HEK293 (cell line): ENCODE results near the gene TLX3.
A peak's percentile ranks its signal among the peaks of the same experiment; 100 is the strongest.

Experiments
- CTCF ChIA-PET: fragments of 350-600 bp; formaldehyde crosslinking; extraction: SDS; loops from one replicate; lab custom pipeline; 2021; ENCODE audit warnings: antibody characterized with exemption; lab: Yijun Ruan, JAX
- POLR2A ChIA-PET: fragments of 300-600 bp; formaldehyde crosslinking; extraction: SDS; loops from one replicate; lab custom pipeline; 2020; ENCODE audit warnings: antibody characterized with exemption, inconsistent platforms; lab: Yijun Ruan, JAX
- H3K27ac ChIP-seq: fragments of 200-500 bp; sonication (Bioruptor generic); 2 replicates; pipeline ENCODE4 v1.5.1; 2014; ENCODE audit warnings: low read depth, low read length, control low read depth, inconsistent platforms; ENCODE audit errors: extremely low read depth
- H3K36me3 ChIP-seq, 2 experiments: fragments of 200-500 bp in 1 of 2; sonication (Bioruptor generic) in 1 of 2; 1 replicate in 1 of 2; 2 replicates in 1 of 2; pipeline ENCODE4 v1.5.1; 2014 to 2017; ENCODE audit warnings: inconsistent platforms in 2 of 2, low read length in 2 of 2; ENCODE audit not compliant: control insufficient read depth in 2 of 2, insufficient read depth in 1 of 2
- H3K4me1 ChIP-seq: fragments of 200-500 bp; sonication (Bioruptor generic); 2 replicates; pipeline ENCODE4 v1.5.1; 2014; ENCODE audit warnings: mild to moderate bottlenecking, low read length, inconsistent platforms; ENCODE audit not compliant: control insufficient read depth, insufficient read depth
- H3K4me3 ChIP-seq: 2 replicates; pipeline ENCODE4 v1.5.1; 2011; ENCODE audit warnings: low read depth, mild to moderate bottlenecking, control low read depth, low read length, moderate library complexity
- H3K9me3 ChIP-seq: fragments of 200-500 bp; sonication (Bioruptor generic); 2 replicates; pipeline ENCODE4 v1.5.1; 2014; ENCODE audit warnings: low read depth, low read length, inconsistent platforms; ENCODE audit not compliant: control insufficient read depth, insufficient read depth
- GLI2 ChIP-seq: fragments of 450-650 bp; formaldehyde crosslinking; IDR thresholded peaks from 2 replicates; pipeline ENCODE4; 2017; ENCODE audit warnings: missing biosample characterization, missing genetic modification characterization, low read depth, borderline replicate concordance
- GLI4 ChIP-seq: fragments of 450-650 bp; formaldehyde crosslinking; IDR thresholded peaks from 2 replicates; pipeline ENCODE4 v1.5.1; 2016; ENCODE audit warnings: missing biosample characterization, missing genetic modification characterization
- SP2 ChIP-seq: fragments of 450-650 bp; formaldehyde crosslinking; IDR thresholded peaks from 2 replicates; pipeline ENCODE4 v1.5.1; 2016; ENCODE audit warnings: missing biosample characterization, missing genetic modification characterization
- TCF7L2 ChIP-seq: IDR thresholded peaks from 2 replicates; pipeline ENCODE4 v1.6.1; 2011; ENCODE audit warnings: low read depth, mild to moderate bottlenecking, inconsistent platforms, low read length, moderate library complexity, borderline replicate concordance
- ZFP37 ChIP-seq: fragments of 450-650 bp; formaldehyde crosslinking; IDR thresholded peaks from 2 replicates; pipeline ENCODE4 v1.5.1; 2016; ENCODE audit warnings: missing biosample characterization, missing genetic modification characterization
- ZNF121 ChIP-seq: fragments of 450-650 bp; formaldehyde crosslinking; IDR thresholded peaks from 2 replicates; pipeline ENCODE4 v1.5.1; 2016; ENCODE audit warnings: missing biosample characterization, missing genetic modification characterization
- ZNF2 ChIP-seq: fragments of 450-650 bp; formaldehyde crosslinking; IDR thresholded peaks from 2 replicates; pipeline ENCODE4 v1.5.1; 2016; ENCODE audit warnings: missing biosample characterization, missing genetic modification characterization
- ZNF404 ChIP-seq: fragments of 450-650 bp; formaldehyde crosslinking; IDR thresholded peaks from 2 replicates; pipeline ENCODE4 v1.5.1; 2017; ENCODE audit warnings: missing biosample characterization, missing genetic modification characterization
- ZNF423 ChIP-seq: fragments of 450-650 bp; formaldehyde crosslinking; IDR thresholded peaks from 2 replicates; pipeline ENCODE4 v1.5.1; 2016; ENCODE audit warnings: missing biosample characterization, missing genetic modification characterization
- ZNF433 ChIP-seq: fragments of 450-650 bp; formaldehyde crosslinking; IDR thresholded peaks from 2 replicates; pipeline ENCODE4 v1.5.1; 2016; ENCODE audit warnings: missing biosample characterization, missing genetic modification characterization, low read depth
- ZNF561 ChIP-seq: fragments of 450-650 bp; IDR thresholded peaks from 2 replicates; pipeline ENCODE4 v1.5.1; 2018; ENCODE audit warnings: missing biosample characterization, missing genetic modification characterization, borderline replicate concordance
- ZNF76 ChIP-seq: fragments of 450-650 bp; formaldehyde crosslinking; IDR thresholded peaks from 2 replicates; pipeline ENCODE4; 2016; ENCODE audit warnings: low read depth, missing biosample characterization, missing genetic modification characterization, borderline replicate concordance
- ZNF768 ChIP-seq: fragments of 450-650 bp; formaldehyde crosslinking; IDR thresholded peaks from 2 replicates; pipeline ENCODE4 v1.5.1; 2018; ENCODE audit warnings: missing biosample characterization, mild to moderate bottlenecking, missing genetic modification characterization
- ZNF776 ChIP-seq: fragments of 450-650 bp; formaldehyde crosslinking; IDR thresholded peaks from 2 replicates; pipeline ENCODE4 v1.5.0; 2017; ENCODE audit warnings: missing biosample characterization, missing genetic modification characterization, borderline replicate concordance
- TF ChIP-seq, protein P1 (sequence below): fragments of 450-650 bp; formaldehyde crosslinking; IDR thresholded peaks from 2 replicates; pipeline ENCODE4 v1.5.1; 2016; ENCODE audit warnings: missing biosample characterization, missing genetic modification characterization
- TF ChIP-seq, protein P2 (sequence below): fragments of 450-650 bp; formaldehyde crosslinking; IDR thresholded peaks from 2 replicates; pipeline ENCODE4 v1.5.1; 2017; ENCODE audit warnings: missing biosample characterization, missing genetic modification characterization
- TF ChIP-seq, protein P3 (sequence below): fragments of 450-650 bp; formaldehyde crosslinking; IDR thresholded peaks from 2 replicates; pipeline ENCODE4 v1.5.1; 2017; ENCODE audit warnings: missing biosample characterization, mild to moderate bottlenecking, missing genetic modification characterization, moderate library complexity
- TF ChIP-seq, protein P4 (sequence below): fragments of 450-650 bp; formaldehyde crosslinking; IDR thresholded peaks from 2 replicates; pipeline ENCODE4 v1.5.1; 2016; ENCODE audit warnings: missing biosample characterization, missing genetic modification characterization

The TLX3 gene

DNA sequence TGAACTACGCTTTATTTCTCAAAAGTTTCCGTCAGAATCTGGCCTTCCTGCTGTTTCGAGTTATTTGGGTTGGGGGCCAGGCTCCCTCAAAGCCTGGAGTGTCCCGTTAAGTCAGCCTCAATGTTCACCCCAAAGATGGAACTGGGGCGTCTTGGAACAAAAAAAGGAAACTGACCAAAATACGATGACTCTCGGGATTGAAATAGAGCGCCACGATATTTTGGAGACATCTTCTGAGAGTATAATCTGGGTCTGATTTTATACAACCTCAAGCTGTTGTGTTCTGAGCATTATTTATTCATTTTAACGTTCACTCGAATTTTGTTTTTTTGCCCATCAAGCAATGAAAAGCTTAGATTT, 28.1 kb downstream of the TLX3 start (continued):
- TF ChIP-seq, protein P1, sequence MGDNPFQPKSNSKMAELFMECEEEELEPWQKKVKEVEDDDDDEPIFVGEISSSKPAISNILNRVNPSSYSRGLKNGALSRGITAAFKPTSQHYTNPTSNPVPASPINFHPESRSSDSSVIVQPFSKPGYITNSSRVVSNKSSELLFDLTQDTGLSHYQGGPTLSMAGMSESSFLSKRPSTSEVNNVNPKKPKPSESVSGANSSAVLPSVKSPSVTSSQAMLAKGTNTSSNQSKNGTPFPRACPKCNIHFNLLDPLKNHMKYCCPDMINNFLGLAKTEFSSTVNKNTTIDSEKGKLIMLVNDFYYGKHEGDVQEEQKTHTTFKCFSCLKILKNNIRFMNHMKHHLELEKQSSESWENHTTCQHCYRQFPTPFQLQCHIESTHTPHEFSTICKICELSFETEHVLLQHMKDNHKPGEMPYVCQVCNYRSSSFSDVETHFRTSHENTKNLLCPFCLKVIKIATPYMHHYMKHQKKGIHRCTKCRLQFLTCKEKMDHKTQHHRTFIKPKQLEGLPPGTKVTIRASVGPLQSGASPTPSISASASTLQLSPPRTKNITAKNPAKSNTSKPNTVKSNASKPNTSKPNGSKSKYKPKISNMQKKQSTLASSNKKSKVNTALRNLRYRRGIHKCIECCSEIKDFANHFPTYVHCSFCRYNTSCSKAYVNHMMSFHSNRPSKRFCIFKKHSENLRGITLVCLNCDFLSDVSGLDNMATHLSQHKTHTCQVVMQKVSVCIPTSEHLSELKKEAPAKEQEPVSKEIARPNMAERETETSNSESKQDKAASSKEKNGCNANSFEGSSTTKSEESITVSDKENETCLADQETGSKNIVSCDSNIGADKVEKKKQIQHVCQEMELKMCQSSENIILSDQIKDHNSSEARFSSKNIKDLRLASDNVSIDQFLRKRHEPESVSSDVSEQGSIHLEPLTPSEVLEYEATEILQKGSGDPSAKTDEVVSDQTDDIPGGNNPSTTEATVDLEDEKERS: no peak
- TF ChIP-seq GLI4 (tag by site-specific recombination) (no peak), ZFP37 (tag by site-specific recombination) (no peak), ZNF776 (tag by site-specific recombination) (no peak), SP2 (no peak), ZNF76 (tag by site-specific recombination) (no peak)

DNA sequence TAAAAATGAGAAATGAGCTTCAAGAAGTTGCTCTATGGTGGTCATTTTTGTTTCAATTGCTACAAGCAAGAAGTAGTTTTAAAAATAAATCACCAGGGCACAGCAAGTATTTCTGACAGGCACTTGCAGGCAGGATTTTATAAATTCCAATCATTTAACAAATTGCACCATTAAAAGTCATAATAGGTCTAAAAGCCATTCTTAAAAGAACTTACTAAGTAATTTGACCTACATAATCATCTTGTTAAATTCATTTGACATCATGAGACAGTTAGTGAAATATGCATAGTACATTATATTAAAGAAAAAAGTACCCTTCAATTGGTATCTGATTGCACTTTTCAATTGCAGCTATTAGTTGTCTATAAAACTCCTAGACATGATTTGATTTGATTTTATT, 31.0 kb downstream of the TLX3 start:
- Histone ChIP-seq H3K4me3 (no peak overlapping the region), H3K4me1 (no peaks in the 10 kb centered on the region), H3K27ac (no peak overlapping the region), H3K36me3 (no peaks in the 10 kb centered on the region), H3K9me3 (no peaks in the 10 kb centered on the region)
- ChIA-PET CTCF (interaction anchor here (0.6 to 6.5 kb wide), 10 partner anchors 12 to 702 kb away, joined by 3 to 101 read pairs (median 4); no protein-coding TSS in a partner anchor), POLR2A (no interaction called here)
- TF ChIP-seq, protein P2, sequence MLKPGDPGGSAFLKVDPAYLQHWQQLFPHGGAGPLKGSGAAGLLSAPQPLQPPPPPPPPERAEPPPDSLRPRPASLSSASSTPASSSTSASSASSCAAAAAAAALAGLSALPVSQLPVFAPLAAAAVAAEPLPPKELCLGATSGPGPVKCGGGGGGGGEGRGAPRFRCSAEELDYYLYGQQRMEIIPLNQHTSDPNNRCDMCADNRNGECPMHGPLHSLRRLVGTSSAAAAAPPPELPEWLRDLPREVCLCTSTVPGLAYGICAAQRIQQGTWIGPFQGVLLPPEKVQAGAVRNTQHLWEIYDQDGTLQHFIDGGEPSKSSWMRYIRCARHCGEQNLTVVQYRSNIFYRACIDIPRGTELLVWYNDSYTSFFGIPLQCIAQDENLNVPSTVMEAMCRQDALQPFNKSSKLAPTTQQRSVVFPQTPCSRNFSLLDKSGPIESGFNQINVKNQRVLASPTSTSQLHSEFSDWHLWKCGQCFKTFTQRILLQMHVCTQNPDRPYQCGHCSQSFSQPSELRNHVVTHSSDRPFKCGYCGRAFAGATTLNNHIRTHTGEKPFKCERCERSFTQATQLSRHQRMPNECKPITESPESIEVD: peak; percentile 40; the same call in 1 of the 2 replicates
- no peak for TF ChIP-seq ZNF768
- TF ChIP-seq ZNF2 (tag by site-specific recombination): no peak
- no peak for TF ChIP-seq ZNF433 (tag by site-specific recombination)
- TF ChIP-seq GLI2 (tag by site-specific recombination): no peak
- TF ChIP-seq ZNF561: no peak
- TF ChIP-seq, protein P3, sequence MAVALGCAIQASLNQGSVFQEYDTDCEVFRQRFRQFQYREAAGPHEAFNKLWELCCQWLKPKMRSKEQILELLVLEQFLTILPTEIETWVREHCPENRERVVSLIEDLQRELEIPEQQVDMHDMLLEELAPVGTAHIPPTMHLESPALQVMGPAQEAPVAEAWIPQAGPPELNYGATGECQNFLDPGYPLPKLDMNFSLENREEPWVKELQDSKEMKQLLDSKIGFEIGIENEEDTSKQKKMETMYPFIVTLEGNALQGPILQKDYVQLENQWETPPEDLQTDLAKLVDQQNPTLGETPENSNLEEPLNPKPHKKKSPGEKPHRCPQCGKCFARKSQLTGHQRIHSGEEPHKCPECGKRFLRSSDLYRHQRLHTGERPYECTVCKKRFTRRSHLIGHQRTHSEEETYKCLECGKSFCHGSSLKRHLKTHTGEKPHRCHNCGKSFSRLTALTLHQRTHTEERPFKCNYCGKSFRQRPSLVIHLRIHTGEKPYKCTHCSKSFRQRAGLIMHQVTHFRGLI (tag by site-specific recombination): no peak
- TF ChIP-seq ZNF404 (tag by site-specific recombination): no peak
- TF ChIP-seq ZNF121: no peak

DNA sequence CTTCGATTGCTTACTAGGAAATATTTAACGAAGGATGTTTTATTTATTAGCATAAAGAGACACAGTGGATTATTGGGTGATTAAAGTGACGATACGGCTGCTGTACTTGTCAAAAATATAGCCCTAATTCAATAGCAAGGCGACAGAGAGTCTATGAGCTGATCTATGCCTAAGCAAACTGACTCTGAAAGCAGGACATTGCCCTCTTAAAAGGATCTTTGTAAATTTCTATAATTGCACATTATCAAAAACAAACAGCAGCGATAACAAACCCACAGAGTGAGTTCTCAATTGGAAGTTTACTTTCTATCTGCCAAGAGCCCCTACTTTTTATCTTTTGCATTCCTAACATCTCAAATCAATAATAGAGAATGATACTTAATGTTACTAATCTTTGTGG, 31.4 kb downstream of the TLX3 start:
- ChIA-PET POLR2A (interaction anchor here (0.7 kb wide), 1 partner anchor 150 kb away, joined by 5 read pairs; no protein-coding TSS in a partner anchor), CTCF (interaction anchor here (0.7 to 6.5 kb wide), 7 partner anchors 12 to 702 kb away, joined by 3 to 101 read pairs (median 6); no protein-coding TSS in a partner anchor)
- Histone ChIP-seq H3K9me3 (no peaks in the 10 kb centered on the region), H3K27ac (no peak overlapping the region), H3K4me1 (no peaks in the 10 kb centered on the region)
- TF ChIP-seq ZNF423 (tag by site-specific recombination) (no peak), TCF7L2 (peak; percentile 34; the same call in 1 of the 2 replicates)
- TF ChIP-seq, protein P4, sequence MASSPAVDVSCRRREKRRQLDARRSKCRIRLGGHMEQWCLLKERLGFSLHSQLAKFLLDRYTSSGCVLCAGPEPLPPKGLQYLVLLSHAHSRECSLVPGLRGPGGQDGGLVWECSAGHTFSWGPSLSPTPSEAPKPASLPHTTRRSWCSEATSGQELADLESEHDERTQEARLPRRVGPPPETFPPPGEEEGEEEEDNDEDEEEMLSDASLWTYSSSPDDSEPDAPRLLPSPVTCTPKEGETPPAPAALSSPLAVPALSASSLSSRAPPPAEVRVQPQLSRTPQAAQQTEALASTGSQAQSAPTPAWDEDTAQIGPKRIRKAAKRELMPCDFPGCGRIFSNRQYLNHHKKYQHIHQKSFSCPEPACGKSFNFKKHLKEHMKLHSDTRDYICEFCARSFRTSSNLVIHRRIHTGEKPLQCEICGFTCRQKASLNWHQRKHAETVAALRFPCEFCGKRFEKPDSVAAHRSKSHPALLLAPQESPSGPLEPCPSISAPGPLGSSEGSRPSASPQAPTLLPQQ (tag by site-specific recombination): peak; percentile 63; the same call in 1 of the 2 replicates
- TF ChIP-seq, all 188 proteins: peak for 2
- H3K36me3 ChIP-seq: no peaks in the 10 kb centered on the region
- H3K4me3 ChIP-seq: no peak overlapping the region
